Esophagus muscularis mucosa (tissue), 4 donors: ENCODE results near the gene TXNDC5.

Experiments
- EP300 ChIP-seq: sonication (generic); formaldehyde crosslinking; IDR thresholded peaks from one replicate; pipeline ENCODE4 v1.6.1; 2017; ENCODE audit warnings: antibody characterized with exemption
- POLR2A ChIP-seq: fragments of 450-650 bp; IDR thresholded peaks from one replicate; pipeline ENCODE4 v1.6.1; 2017; ENCODE audit warnings: antibody characterized with exemption, moderate library complexity, mild to moderate bottlenecking, low read depth
- POLR2AphosphoS5 ChIP-seq, 2 donors: sonication (generic); formaldehyde crosslinking; IDR thresholded peaks; one replicate each; pipeline ENCODE4 v1.6.1; 2017; ENCODE audit warnings: antibody characterized with exemption in 2 of 2
- TF ChIP-seq, protein P1 (sequence below), 3 experiments: fragments of 200-600 bp in 2 of 3; fragments of 450-650 bp in 1 of 3; sonication (generic) in 2 of 3; IDR thresholded peaks; one replicate each; pipeline ENCODE4 v1.5.1; 2017 to 2019; ENCODE audit warnings: antibody characterized with exemption in 3 of 3, mild to moderate bottlenecking in 2 of 3, moderate library complexity in 1 of 3

DNA sequence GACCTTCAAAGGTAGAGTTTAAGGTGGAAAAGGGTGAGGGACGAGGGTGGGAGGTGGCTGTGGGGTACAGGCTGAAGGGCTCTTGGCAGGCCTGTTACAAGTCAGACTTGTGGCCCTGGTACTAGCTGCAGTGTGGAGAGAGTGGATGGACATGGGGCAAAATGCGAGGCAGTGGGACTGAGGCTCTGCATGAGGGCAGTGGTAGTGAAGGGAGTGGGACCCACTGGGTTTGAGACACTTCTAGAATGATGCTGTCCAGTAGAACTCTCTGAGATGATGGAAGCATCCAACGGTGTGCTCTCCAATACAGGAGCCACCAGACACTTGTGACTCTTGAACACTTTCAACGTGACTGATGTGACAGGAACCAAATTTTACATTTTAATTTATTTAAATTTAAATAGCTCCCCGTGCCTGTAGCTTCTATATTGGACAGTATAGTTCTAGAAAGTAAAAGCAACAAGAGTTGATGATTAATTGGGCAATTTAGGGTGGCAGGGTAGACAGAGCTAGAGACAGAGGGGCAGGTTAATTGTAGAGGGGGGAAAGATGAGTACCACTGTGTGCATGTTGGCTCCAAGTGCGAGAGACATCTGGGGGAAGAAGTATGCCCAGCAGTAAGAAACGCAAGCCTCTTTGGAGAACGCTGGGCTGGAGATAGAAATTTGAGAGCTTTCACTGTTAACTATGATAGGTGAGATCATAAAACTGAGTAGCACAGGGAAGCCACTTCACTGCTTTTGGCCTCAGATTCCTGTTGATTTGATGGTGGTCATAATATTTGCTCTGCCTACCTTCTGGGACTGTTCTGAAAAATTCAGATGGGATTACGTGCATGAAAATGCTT is 77.5 kb downstream of the TXNDC5 start:
- TF ChIP-seq, protein P1, sequence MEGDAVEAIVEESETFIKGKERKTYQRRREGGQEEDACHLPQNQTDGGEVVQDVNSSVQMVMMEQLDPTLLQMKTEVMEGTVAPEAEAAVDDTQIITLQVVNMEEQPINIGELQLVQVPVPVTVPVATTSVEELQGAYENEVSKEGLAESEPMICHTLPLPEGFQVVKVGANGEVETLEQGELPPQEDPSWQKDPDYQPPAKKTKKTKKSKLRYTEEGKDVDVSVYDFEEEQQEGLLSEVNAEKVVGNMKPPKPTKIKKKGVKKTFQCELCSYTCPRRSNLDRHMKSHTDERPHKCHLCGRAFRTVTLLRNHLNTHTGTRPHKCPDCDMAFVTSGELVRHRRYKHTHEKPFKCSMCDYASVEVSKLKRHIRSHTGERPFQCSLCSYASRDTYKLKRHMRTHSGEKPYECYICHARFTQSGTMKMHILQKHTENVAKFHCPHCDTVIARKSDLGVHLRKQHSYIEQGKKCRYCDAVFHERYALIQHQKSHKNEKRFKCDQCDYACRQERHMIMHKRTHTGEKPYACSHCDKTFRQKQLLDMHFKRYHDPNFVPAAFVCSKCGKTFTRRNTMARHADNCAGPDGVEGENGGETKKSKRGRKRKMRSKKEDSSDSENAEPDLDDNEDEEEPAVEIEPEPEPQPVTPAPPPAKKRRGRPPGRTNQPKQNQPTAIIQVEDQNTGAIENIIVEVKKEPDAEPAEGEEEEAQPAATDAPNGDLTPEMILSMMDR (IDR thresholded peaks at IDR 0.05) = no peak
- no peak for TF ChIP-seq POLR2A
- TF ChIP-seq POLR2AphosphoS5 (IDR thresholded peaks at IDR 0.05) = no peak
- no peak for TF ChIP-seq EP300
